ENCODE results near the gene PROZ. TPM values are rescaled to one million over a fixed set of nuclear protein-coding genes. Genes with fewer than 3 reads are reported as not detected.
A peak's percentile ranks its signal among the peaks of the same experiment; 100 is the strongest.

The PROZ gene
- total RNA-seq, 2 donors from 2014 or later = 0.40 to 0.84 TPM

DNA sequence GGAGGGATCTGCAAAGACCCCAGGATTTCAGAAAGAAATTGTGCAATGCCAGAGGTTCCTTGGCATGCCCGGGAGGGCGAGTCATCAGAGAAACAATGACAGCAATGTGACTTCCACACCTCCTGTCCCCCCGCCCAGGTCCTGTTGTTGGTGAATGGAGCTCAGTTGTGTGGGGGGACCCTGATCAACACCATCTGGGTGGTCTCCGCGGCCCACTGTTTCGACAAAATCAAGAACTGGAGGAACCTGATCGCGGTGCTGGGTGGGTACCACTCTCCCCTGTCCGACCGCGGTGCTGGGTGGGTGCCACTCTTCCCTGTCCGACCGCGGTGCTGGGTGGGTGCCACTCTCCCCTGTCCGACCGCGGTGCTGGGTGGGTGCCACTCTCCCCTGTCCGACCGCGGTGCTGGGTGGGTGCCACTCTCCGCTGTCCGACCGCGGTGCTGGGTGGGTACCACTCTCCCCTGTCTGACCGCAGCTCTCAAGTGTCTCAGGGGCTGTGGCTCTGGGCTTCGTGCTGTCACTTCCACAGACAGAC lies 41.0 kb upstream of the PROZ start:
- Histone ChIP-seq H3K9me3 (ENCODE audit: control insufficient read depth, low read length) (no peaks in the 10 kb centered on the region), H3K4me3 (ENCODE audit: low read length) (no peak overlapping the region), H3K27ac (ENCODE audit: low read depth, low read length) (no peak overlapping the region), H3K4me1 (ENCODE audit: control insufficient read depth, insufficient read depth, low read length) (peaks cover 4% of the 10 kb centered on the region), H3K27me3 (ENCODE audit: control insufficient read depth, insufficient read depth, low read length, poor library complexity, severe bottlenecking) (peaks cover 22% of the 10 kb centered on the region), H3K36me3 (ENCODE audit: control insufficient read depth, insufficient read depth, low read length) (no peaks in the 10 kb centered on the region), H3K9ac (ENCODE audit: extremely low read depth, low read length, poor library complexity, severe bottlenecking) (no peak overlapping the region)
- no peak overlapping the region for H3K4me3 Mint-ChIP-seq
- no peak for DNase-seq
- peaks cover 3% of the 10 kb centered on the region for H3K4me1 Mint-ChIP-seq
- H3K27me3 Mint-ChIP-seq (ENCODE audit: insufficient read depth) = peaks cover 19% of the 10 kb centered on the region
- H3K27ac Mint-ChIP-seq = no peak overlapping the region
- TF ChIP-seq, protein P1, sequence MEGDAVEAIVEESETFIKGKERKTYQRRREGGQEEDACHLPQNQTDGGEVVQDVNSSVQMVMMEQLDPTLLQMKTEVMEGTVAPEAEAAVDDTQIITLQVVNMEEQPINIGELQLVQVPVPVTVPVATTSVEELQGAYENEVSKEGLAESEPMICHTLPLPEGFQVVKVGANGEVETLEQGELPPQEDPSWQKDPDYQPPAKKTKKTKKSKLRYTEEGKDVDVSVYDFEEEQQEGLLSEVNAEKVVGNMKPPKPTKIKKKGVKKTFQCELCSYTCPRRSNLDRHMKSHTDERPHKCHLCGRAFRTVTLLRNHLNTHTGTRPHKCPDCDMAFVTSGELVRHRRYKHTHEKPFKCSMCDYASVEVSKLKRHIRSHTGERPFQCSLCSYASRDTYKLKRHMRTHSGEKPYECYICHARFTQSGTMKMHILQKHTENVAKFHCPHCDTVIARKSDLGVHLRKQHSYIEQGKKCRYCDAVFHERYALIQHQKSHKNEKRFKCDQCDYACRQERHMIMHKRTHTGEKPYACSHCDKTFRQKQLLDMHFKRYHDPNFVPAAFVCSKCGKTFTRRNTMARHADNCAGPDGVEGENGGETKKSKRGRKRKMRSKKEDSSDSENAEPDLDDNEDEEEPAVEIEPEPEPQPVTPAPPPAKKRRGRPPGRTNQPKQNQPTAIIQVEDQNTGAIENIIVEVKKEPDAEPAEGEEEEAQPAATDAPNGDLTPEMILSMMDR (conservative IDR thresholded peaks at IDR 0.05) = no peak
- H3K9me3 Mint-ChIP-seq = peaks cover 4% of the 10 kb centered on the region
- 96 to 97% methylated on average over 7 to 26 of the region's 26 CpGs for WGBS, 2 experiments (ENCODE audit: insufficient coverage in 1 of 2, insufficient read length in 1 of 2)
- H3K36me3 Mint-ChIP-seq (ENCODE audit: low read depth) = peaks cover 9% of the 10 kb centered on the region

DNA sequence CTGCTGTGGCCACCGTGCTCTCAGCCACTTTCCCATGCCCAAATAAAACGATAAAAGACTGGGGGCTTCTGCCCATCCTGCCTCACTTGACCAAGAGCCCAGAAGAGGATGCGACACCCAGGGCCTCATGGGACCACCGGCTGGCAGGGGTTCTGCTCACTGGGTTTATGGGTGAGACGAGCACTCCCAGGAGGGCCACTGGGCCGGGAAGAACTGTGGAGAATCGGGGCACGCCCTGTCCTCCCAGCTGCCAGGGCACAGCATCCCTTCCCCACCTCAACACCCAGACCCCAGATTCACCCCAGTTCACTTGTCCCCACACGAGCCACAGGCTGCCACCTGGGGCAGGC lies 40.6 kb upstream of the PROZ start:
- 86 to 94% methylated on average over 4 to 9 of the region's 9 CpGs for WGBS, 2 experiments (ENCODE audit: insufficient coverage in 1 of 2, insufficient read length in 1 of 2)
- peaks cover 8% of the 10 kb centered on the region for H3K4me1 Mint-ChIP-seq
- H3K27me3 ChIP-seq (ENCODE audit: control insufficient read depth, insufficient read depth, low read length, poor library complexity, severe bottlenecking) = peaks cover 17% of the 10 kb centered on the region

DNA sequence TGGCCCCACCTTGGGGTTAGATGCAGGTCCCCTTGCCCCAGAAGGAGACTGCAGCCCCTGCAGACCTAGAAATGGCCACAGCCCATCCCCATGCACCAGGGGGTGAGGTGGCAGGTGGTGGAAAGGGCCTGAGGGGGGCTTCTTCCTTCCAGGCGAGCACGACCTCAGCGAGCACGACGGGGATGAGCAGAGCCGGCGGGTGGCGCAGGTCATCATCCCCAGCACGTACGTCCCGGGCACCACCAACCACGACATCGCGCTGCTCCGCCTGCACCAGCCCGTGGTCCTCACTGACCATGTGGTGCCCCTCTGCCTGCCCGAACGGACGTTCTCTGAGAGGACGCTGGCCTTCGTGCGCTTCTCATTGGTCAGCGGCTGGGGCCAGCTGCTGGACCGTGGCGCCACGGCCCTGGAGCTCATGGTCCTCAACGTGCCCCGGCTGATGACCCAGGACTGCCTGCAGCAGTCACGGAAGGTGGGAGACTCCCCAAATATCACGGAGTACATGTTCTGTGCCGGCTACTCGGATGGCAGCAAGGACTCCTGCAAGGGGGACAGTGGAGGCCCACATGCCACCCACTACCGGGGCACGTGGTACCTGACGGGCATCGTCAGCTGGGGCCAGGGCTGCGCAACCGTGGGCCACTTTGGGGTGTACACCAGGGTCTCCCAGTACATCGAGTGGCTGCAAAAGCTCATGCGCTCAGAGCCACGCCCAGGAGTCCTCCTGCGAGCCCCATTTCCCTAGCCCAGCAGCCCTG lies 40.0 kb upstream of the PROZ start:
- Mint-ChIP-seq H3K36me3 (ENCODE audit: low read depth) (peaks cover 9% of the 10 kb centered on the region), H3K9me3 (peaks cover 4% of the 10 kb centered on the region), H3K27me3 (ENCODE audit: insufficient read depth) (peaks cover 19% of the 10 kb centered on the region), H3K27ac (no peak overlapping the region), H3K4me3 (no peak overlapping the region), H3K4me1 (peaks cover 12% of the 10 kb centered on the region)
- Histone ChIP-seq H3K27me3 (ENCODE audit: control insufficient read depth, insufficient read depth, low read length, poor library complexity, severe bottlenecking) (peaks cover 12% of the 10 kb centered on the region), H3K9me3 (ENCODE audit: control insufficient read depth, low read length) (no peaks in the 10 kb centered on the region), H3K4me1 (ENCODE audit: control insufficient read depth, insufficient read depth, low read length) (peaks cover 8% of the 10 kb centered on the region), H3K36me3 (ENCODE audit: control insufficient read depth, insufficient read depth, low read length) (no peaks in the 10 kb centered on the region), H3K9ac (ENCODE audit: extremely low read depth, low read length, poor library complexity, severe bottlenecking) (no peak overlapping the region), H3K27ac (ENCODE audit: low read depth, low read length) (no peak overlapping the region), H3K4me3 (ENCODE audit: low read length) (no peak overlapping the region)
- DNase-seq = peak; percentile 35
- WGBS, 2 experiments (ENCODE audit: insufficient coverage in 1 of 2, insufficient read length in 1 of 2) = 94 to 97% methylated on average over 17 to 42 of the region's 42 CpGs
- TF ChIP-seq, protein P1 (conservative IDR thresholded peaks at IDR 0.05) = no peak

More for the DNA sequence above, 40.6 kb upstream of the PROZ start:
- H3K27me3 Mint-ChIP-seq (ENCODE audit: insufficient read depth) = peaks cover 19% of the 10 kb centered on the region
- H3K9me3 Mint-ChIP-seq = peaks cover 4% of the 10 kb centered on the region
- Histone ChIP-seq H3K4me1 (ENCODE audit: control insufficient read depth, insufficient read depth, low read length) (peaks cover 5% of the 10 kb centered on the region), H3K9me3 (ENCODE audit: control insufficient read depth, low read length) (no peaks in the 10 kb centered on the region), H3K4me3 (ENCODE audit: low read length) (no peak overlapping the region), H3K27ac (ENCODE audit: low read depth, low read length) (no peak overlapping the region), H3K36me3 (ENCODE audit: control insufficient read depth, insufficient read depth, low read length) (no peaks in the 10 kb centered on the region), H3K9ac (ENCODE audit: extremely low read depth, low read length, poor library complexity, severe bottlenecking) (no peak overlapping the region)
- peaks cover 9% of the 10 kb centered on the region for H3K36me3 Mint-ChIP-seq (ENCODE audit: low read depth)
- no peak for DNase-seq
- H3K4me3 Mint-ChIP-seq = no peak overlapping the region
- TF ChIP-seq, protein P1 (conservative IDR thresholded peaks at IDR 0.05) = no peak
- H3K27ac Mint-ChIP-seq = no peak overlapping the region

Data from endodermal cell (in vitro differentiated cells).